K562 (cell line): ENCODE data around the gene FGD6. TPM values are rescaled to one million over a fixed set of nuclear protein-coding genes. Genes with fewer than 3 reads are reported as not detected.

Source experiments
- BCOR ChIP-seq: fragments of 450-650 bp; IDR thresholded peaks from 2 replicates; pipeline ENCODE4 v1.6.1; 2016
- CBX3 ChIP-seq, 2 experiments: IDR thresholded peaks; 1 replicate in 1 of 2; 2 replicates in 1 of 2; pipeline ENCODE4 v1.6.1; 2012; ENCODE audit warnings: inconsistent platforms in 2 of 2, low read length in 2 of 2, borderline replicate concordance in 1 of 2, control low read depth in 1 of 2
- CREBBP ChIP-seq: IDR thresholded peaks from one replicate; pipeline ENCODE4 v1.6.1; 2012; ENCODE audit warnings: low read depth, mild to moderate bottlenecking, control low read depth, inconsistent platforms, low read length
- DIDO1 ChIP-seq: fragments of 450-650 bp; IDR thresholded peaks from 2 replicates; pipeline ENCODE4 v1.6.1; 2016; ENCODE audit warnings: low read depth, missing biosample characterization, missing genetic modification characterization
- GTF2F1 ChIP-seq: IDR thresholded peaks from 2 replicates; pipeline ENCODE4 v1.6.1; 2011; ENCODE audit warnings: low read depth, low read length, improper control_type of control experiment
- HDAC8 ChIP-seq: fragments of 450-650 bp; IDR thresholded peaks from 2 replicates; pipeline ENCODE4 v1.6.1; 2016; ENCODE audit warnings: mild to moderate bottlenecking, missing genetic modification characterization, moderate library complexity, missing compliant biosample characterization
- HNRNPLL ChIP-seq: fragments of 200-400 bp; formaldehyde crosslinking; IDR thresholded peaks from 2 replicates; pipeline ENCODE4 v1.6.1; 2017; ENCODE audit warnings: low read length, low read depth, mild to moderate bottlenecking; ENCODE audit not compliant: poor library complexity, severe bottlenecking
- LCOR ChIP-seq: sonication (generic); formaldehyde crosslinking; IDR thresholded peaks from 2 replicates; pipeline ENCODE4 v1.8.0; 2022; ENCODE audit warnings: mild to moderate bottlenecking, missing genetic modification reagents
- MTF1 ChIP-seq: fragments of 250-450 bp; sonication (Bioruptor Pico); IDR thresholded peaks from 2 replicates; pipeline ENCODE4 v1.9.0; 2021; ENCODE audit warnings: moderate library complexity, mild to moderate bottlenecking, inconsistent platforms, borderline replicate concordance
- NR2C2 ChIP-seq, 2 experiments: fragments of 200-800 bp in 1 of 2; sonication (Bioruptor generic) in 1 of 2; sonication (generic) in 1 of 2; formaldehyde crosslinking in 1 of 2; IDR thresholded peaks; 2 replicates each; pipeline versions ENCODE4 v1.6.1 to v1.8.0; 2016 to 2022; ENCODE audit warnings: mild to moderate bottlenecking in 1 of 2, missing compliant biosample characterization in 1 of 2, missing genetic modification characterization in 1 of 2, missing genetic modification reagents in 1 of 2
- PHF21A ChIP-seq: fragments of 450-650 bp; IDR thresholded peaks from 2 replicates; pipeline ENCODE4 v1.6.1; 2017; ENCODE audit warnings: low read depth, borderline replicate concordance
- POLR2AphosphoS2 ChIP-seq: IDR thresholded peaks from 2 replicates; pipeline ENCODE4 v1.6.1; 2012; ENCODE audit warnings: low read length, improper control_type of control experiment
- SMARCB1 ChIP-seq: IDR thresholded peaks from 2 replicates; pipeline ENCODE4 v1.6.1; 2011; ENCODE audit warnings: improper control_type of control experiment, low read depth; ENCODE audit not compliant: insufficient read length
- SRSF9 ChIP-seq: fragments of 200-400 bp; formaldehyde crosslinking; IDR thresholded peaks from 2 replicates; pipeline ENCODE4 v1.6.1; 2017; ENCODE audit warnings: low read depth, low read length, borderline replicate concordance
- TAF7 ChIP-seq: fragments of 450-650 bp; IDR thresholded peaks from 2 replicates; pipeline ENCODE4 v1.6.1; 2016; ENCODE audit warnings: missing genetic modification characterization, missing compliant biosample characterization
- ZC3H11A ChIP-seq: IDR thresholded peaks from 2 replicates; pipeline ENCODE4 v1.6.1; 2012; ENCODE audit warnings: low read depth, low read length, improper control_type of control experiment
- ZNF41 ChIP-seq: fragments of 250-450 bp; sonication (Bioruptor Pico); conservative IDR thresholded peaks from 2 replicates; pipeline ENCODE4 v1.4.0; 2020; ENCODE audit warnings: mild to moderate bottlenecking
- polyA plus RNA-seq, 8 experiments: library from polyadenylated mRNA; depleted of rRNA in 4 of 8; stranded (reverse) in 5 of 8; unstranded in 3 of 8; fragments of >200 nt; fragmentation: Nextera tagmentation in 2 of 8; fragmentation: Illumina TruSeq in 1 of 8; extraction: Ambion mirVana in 2 of 8; extraction: Trizol in 1 of 8; gene quantifications; 2 replicates each; pipeline versions ENCODE4 v1.2.1 to v1.2.3, GENCODE V29; 2011 to 2014; ENCODE audit warnings: inconsistent platforms in 1 of 8, missing spikeins in 1 of 8
- total RNA-seq, 7 experiments: library from RNA; depleted of rRNA in 6 of 7; stranded (reverse); fragments of >200 nt in 6 of 7; fragmentation: Illumina TruSeq in 2 of 7; extraction: Trizol in 2 of 7; gene quantifications; 2 replicates each; pipeline versions ENCODE4 v1.2.1 to v1.2.3, GENCODE V29; 2011 to 2021; ENCODE audit warnings: low replicate concordance in 1 of 7
- TF ChIP-seq, protein P1 (sequence below): sonication (generic); formaldehyde crosslinking; IDR thresholded peaks from 2 replicates; pipeline ENCODE4 v1.8.0; 2022; ENCODE audit warnings: mild to moderate bottlenecking, missing genetic modification reagents
- TF ChIP-seq, protein P2 (sequence below): sonication (generic); formaldehyde crosslinking; IDR thresholded peaks from 2 replicates; pipeline ENCODE4 v1.8.0; 2022; ENCODE audit warnings: missing genetic modification reagents, mild to moderate bottlenecking, borderline replicate concordance
- TF ChIP-seq, protein P3 (sequence below), 3 experiments: fragments of 200-800 bp in 1 of 3; fragments of 250-450 bp in 1 of 3; fragments of 450-650 bp in 1 of 3; sonication (Bioruptor Pico) in 1 of 3; sonication (Bioruptor generic) in 1 of 3; formaldehyde crosslinking in 1 of 3; IDR thresholded peaks; 2 replicates each; pipeline versions ENCODE4 v1.6.1 to v1.8.0; 2016 to 2022; ENCODE audit warnings: mild to moderate bottlenecking in 2 of 3, missing genetic modification characterization in 2 of 3, missing compliant biosample characterization in 1 of 3, moderate library complexity in 1 of 3

Gene FGD6
- total and polyA plus RNA-seq, 9 of the 15 experiments (the other 6 are each of a cell fraction or from before 2014, with no cell fraction given): 1.5 to 11.1 (median 5.8) TPM

GRCh38 chr12:95204141-95204866 lies 13.0 kb downstream of the FGD6 start (continued):
- TF ChIP-seq, protein P1, sequence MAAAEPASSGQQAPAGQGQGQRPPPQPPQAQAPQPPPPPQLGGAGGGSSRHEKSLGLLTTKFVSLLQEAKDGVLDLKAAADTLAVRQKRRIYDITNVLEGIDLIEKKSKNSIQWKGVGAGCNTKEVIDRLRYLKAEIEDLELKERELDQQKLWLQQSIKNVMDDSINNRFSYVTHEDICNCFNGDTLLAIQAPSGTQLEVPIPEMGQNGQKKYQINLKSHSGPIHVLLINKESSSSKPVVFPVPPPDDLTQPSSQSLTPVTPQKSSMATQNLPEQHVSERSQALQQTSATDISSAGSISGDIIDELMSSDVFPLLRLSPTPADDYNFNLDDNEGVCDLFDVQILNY (CRISPR knock-in tag): no peak
- TF ChIP-seq, protein P2, sequence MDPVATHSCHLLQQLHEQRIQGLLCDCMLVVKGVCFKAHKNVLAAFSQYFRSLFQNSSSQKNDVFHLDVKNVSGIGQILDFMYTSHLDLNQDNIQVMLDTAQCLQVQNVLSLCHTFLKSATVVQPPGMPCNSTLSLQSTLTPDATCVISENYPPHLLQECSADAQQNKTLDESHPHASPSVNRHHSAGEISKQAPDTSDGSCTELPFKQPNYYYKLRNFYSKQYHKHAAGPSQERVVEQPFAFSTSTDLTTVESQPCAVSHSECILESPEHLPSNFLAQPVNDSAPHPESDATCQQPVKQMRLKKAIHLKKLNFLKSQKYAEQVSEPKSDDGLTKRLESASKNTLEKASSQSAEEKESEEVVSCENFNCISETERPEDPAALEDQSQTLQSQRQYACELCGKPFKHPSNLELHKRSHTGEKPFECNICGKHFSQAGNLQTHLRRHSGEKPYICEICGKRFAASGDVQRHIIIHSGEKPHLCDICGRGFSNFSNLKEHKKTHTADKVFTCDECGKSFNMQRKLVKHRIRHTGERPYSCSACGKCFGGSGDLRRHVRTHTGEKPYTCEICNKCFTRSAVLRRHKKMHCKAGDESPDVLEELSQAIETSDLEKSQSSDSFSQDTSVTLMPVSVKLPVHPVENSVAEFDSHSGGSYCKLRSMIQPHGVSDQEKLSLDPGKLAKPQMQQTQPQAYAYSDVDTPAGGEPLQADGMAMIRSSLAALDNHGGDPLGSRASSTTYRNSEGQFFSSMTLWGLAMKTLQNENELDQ (CRISPR knock-in tag): no peak
- TF ChIP-seq HNRNPLL: peak; percentile 20
- TF ChIP-seq GTF2F1: no peak
- 0 out of 2 replicates have a peak, but pooled peaks have one; percentile 41 for TF ChIP-seq TAF7 (tag)
- TF ChIP-seq CREBBP: no peak
- peak; percentile 43; the same call in 1 of the 2 replicates for TF ChIP-seq LCOR (CRISPR knock-in tag)
- TF ChIP-seq CBX3 (IDR thresholded peaks at IDR 0.05; ENCODE audit: borderline replicate concordance in 1 of 2, low read length in 2 of 2): peak in 1 of 2 experiments; percentile 70; a peak in 1 of 3 replicates
- TF ChIP-seq, protein P3, sequence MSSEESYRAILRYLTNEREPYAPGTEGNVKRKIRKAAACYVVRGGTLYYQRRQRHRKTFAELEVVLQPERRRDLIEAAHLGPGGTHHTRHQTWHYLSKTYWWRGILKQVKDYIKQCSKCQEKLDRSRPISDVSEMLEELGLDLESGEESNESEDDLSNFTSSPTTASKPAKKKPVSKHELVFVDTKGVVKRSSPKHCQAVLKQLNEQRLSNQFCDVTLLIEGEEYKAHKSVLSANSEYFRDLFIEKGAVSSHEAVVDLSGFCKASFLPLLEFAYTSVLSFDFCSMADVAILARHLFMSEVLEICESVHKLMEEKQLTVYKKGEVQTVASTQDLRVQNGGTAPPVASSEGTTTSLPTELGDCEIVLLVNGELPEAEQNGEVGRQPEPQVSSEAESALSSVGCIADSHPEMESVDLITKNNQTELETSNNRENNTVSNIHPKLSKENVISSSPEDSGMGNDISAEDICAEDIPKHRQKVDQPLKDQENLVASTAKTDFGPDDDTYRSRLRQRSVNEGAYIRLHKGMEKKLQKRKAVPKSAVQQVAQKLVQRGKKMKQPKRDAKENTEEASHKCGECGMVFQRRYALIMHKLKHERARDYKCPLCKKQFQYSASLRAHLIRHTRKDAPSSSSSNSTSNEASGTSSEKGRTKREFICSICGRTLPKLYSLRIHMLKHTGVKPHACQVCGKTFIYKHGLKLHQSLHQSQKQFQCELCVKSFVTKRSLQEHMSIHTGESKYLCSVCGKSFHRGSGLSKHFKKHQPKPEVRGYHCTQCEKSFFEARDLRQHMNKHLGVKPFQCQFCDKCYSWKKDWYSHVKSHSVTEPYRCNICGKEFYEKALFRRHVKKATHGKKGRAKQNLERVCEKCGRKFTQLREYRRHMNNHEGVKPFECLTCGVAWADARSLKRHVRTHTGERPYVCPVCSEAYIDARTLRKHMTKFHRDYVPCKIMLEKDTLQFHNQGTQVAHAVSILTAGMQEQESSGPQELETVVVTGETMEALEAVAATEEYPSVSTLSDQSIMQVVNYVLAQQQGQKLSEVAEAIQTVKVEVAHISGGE (CRISPR knock-in tag; IDR thresholded peaks at IDR 0.05): no peak
- TF ChIP-seq HDAC8 (tag): no peak
- TF ChIP-seq BCOR: peak; percentile 24; the same call in 1 of the 2 replicates
- TF ChIP-seq PHF21A: peak; percentile 60; the same call in 1 of the 2 replicates
- no peak for TF ChIP-seq SMARCB1
- no peak for TF ChIP-seq SRSF9
- TF ChIP-seq DIDO1 (tag): peak; percentile 77
- TF ChIP-seq ZNF41 (CRISPR knock-in tag): no peak
- no peak for TF ChIP-seq POLR2AphosphoS2
- 0 out of 2 replicates have a peak, but pooled peaks have one; percentile 38 for TF ChIP-seq ZC3H11A
- TF ChIP-seq MTF1: no peak
- TF ChIP-seq NR2C2 (CRISPR knock-in tag; IDR thresholded peaks at IDR 0.05): no peak
- TF ChIP-seq NR2C2 (tag; IDR thresholded peaks at IDR 0.05): peak; percentile 54
